GM10266 (cell line): Measurements from ENCODE around the gene RALGPS2.

Source experiments
- DNase-seq: peaks from one replicate; pipeline ENCODE4 v3.0.0; 2012; ENCODE audit errors: extremely low spot score
- CTCF ChIP-seq: IDR thresholded peaks from 2 replicates; pipeline ENCODE4 v1.5.1; 2012; ENCODE audit warnings: mild to moderate bottlenecking, low read depth; ENCODE audit not compliant: control insufficient read depth, insufficient read depth; ENCODE audit errors: missing control alignments

Gene RALGPS2

DNA sequence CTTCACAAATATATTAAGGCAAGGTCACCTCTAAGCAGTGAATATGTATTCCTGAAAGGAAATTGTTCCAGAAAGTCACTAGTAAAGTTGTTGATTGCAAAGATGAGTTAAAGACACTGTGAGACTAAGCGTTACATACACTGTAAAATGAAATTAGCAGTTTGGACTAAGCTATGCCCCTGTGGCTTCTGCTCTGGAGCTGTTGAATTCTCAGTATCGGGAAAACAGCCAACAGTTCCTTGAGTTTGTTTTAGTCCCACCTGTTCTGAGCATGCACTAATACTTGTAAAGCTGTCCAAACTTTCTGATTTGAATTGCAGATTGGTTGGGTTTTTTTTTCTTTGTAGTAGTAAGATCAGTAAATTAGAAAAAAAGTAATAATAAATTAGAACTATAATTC lies 124.9 kb downstream of the RALGPS2 start:
- no peak for TF ChIP-seq CTCF
- DNase-seq = no peak

GRCh38 chr1:178857126-178857525 lies 132.1 kb downstream of the RALGPS2 start:
- no peak for TF ChIP-seq CTCF

DNA sequence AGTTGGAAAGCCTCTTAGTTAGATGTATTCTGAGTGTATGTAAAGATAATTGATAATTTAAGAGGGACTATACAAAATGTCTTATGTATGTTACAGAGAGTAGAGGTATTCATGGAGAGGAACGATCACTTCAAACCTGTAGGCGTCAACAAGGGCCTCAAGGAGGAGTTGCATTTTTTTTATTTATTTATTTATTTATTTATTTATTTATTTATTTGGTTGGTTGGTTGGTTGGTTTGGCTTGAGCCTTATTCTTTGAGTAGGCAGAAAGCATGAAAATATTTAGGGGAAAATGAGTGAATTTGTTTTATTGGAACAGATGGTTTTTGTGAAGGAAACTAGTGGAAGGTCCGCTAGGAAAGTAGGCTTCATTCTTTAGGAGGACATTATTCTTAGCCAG lies 137.4 kb downstream of the RALGPS2 start:
- no peak for TF ChIP-seq CTCF
- DNase-seq = no peak

More at GRCh38 chr1:178857126-178857525, 132.1 kb downstream of the RALGPS2 start:
- DNase-seq = no peak

GRCh38 chr1:178862864-178863263 lies 137.8 kb downstream of the RALGPS2 start:
- TF ChIP-seq CTCF = no peak
- DNase-seq = no peak

- TF ChIP-seq CTCF = no peak
- DNase-seq = no peak
Measured at GRCh38 chr1:178864326-178864725, 139.3 kb downstream of the RALGPS2 start.

GRCh38 chr1:178867670-178868069 lies 142.6 kb downstream of the RALGPS2 start:
- DNase-seq = no peak
- no peak for TF ChIP-seq CTCF

GRCh38 chr1:178868706-178869105 lies 143.7 kb downstream of the RALGPS2 start:
- no peak for TF ChIP-seq CTCF
- DNase-seq = no peak
